WERI-Rb-1 (cell line): ENCODE results near the gene MYO10.
A peak's percentile ranks its signal among the peaks of the same experiment; 100 is the strongest.

Experiments
- DNase-seq: peaks from one replicate; pipeline ENCODE4 v3.0.0-alpha.2; 2020
- H3K27ac ChIP-seq: fragments of 250-450 bp; sonication (Bioruptor Pico); 2 replicates; pipeline ENCODE4 v1.5.1; 2020; ENCODE audit warnings: mild to moderate bottlenecking, moderate library complexity
- H3K27me3 ChIP-seq: fragments of 250-450 bp; sonication (Bioruptor Pico); 2 replicates; pipeline ENCODE4 v1.5.1; 2021; ENCODE audit warnings: mild to moderate bottlenecking, low read depth, moderate library complexity; ENCODE audit not compliant: insufficient read depth, severe bottlenecking
- H3K36me3 ChIP-seq: fragments of 250-450 bp; sonication (Bioruptor Pico); 2 replicates; pipeline ENCODE4 v1.5.1; 2020; ENCODE audit warnings: mild to moderate bottlenecking, moderate library complexity
- H3K4me3 ChIP-seq: 2 replicates; pipeline ENCODE4 v1.5.1; 2011; ENCODE audit warnings: low read depth, mild to moderate bottlenecking, control low read depth, low read length
- H3K9me3 ChIP-seq: fragments of 250-450 bp; sonication (Bioruptor Pico); 2 replicates; pipeline ENCODE4 v1.5.1; 2021; ENCODE audit warnings: mild to moderate bottlenecking, moderate library complexity; ENCODE audit not compliant: severe bottlenecking
- TF ChIP-seq, protein P1 (sequence below): IDR thresholded peaks from 2 replicates; pipeline ENCODE4 v1.5.1; 2011; ENCODE audit warnings: low read depth, mild to moderate bottlenecking, control low read depth, inconsistent platforms, low read length

Gene MYO10

GRCh38 chr5:16896767-16897166 lies 39.3 kb downstream of the MYO10 start:
- no peak overlapping the region for H3K4me3 ChIP-seq
- H3K27me3 ChIP-seq = no peaks in the 10 kb centered on the region

GRCh38 chr5:16894236-16895057 lies 41.6 kb downstream of the MYO10 start:
- H3K27ac ChIP-seq = peak overlapping the region; percentile 5; the same call in 1 of the 2 replicates
- no peak overlapping the region for H3K4me3 ChIP-seq
- TF ChIP-seq, protein P1, sequence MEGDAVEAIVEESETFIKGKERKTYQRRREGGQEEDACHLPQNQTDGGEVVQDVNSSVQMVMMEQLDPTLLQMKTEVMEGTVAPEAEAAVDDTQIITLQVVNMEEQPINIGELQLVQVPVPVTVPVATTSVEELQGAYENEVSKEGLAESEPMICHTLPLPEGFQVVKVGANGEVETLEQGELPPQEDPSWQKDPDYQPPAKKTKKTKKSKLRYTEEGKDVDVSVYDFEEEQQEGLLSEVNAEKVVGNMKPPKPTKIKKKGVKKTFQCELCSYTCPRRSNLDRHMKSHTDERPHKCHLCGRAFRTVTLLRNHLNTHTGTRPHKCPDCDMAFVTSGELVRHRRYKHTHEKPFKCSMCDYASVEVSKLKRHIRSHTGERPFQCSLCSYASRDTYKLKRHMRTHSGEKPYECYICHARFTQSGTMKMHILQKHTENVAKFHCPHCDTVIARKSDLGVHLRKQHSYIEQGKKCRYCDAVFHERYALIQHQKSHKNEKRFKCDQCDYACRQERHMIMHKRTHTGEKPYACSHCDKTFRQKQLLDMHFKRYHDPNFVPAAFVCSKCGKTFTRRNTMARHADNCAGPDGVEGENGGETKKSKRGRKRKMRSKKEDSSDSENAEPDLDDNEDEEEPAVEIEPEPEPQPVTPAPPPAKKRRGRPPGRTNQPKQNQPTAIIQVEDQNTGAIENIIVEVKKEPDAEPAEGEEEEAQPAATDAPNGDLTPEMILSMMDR = no peak

More at GRCh38 chr5:16896767-16897166, 39.3 kb downstream of the MYO10 start:
- Histone ChIP-seq H3K36me3 (no peaks in the 10 kb centered on the region), H3K27ac (no peak overlapping the region), H3K9me3 (no peaks in the 10 kb centered on the region)
- no peak for DNase-seq
- TF ChIP-seq, protein P1 = no peak

DNA sequence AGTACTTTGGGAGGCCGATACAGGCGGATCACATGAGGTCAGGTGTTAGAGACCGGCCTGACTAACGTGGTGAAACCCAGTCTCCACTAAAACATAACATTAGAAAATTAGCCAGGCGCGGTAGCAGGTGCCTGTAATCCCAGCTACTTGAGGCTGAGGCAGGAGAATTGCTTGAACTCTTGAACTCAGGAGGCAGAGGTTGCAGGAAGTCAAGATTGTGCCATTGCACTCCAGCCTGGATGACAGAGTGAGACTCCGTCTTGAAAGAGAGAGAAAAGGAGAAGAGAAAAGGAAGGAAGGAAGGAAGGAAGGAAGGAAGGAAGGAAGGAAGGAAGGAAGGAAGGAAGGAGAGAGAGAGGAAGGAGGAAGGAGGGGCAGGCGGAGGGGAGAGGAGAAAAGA lies 45.1 kb downstream of the MYO10 start:
- TF ChIP-seq, protein P1 = no peak
- no peak for DNase-seq
- H3K27me3 ChIP-seq = no peaks in the 10 kb centered on the region
- H3K9me3 ChIP-seq = peaks cover 2% of the 10 kb centered on the region
- H3K27ac ChIP-seq = no peak overlapping the region
- no peaks in the 10 kb centered on the region for H3K36me3 ChIP-seq
- no peak overlapping the region for H3K4me3 ChIP-seq

More at GRCh38 chr5:16894236-16895057, 41.6 kb downstream of the MYO10 start:
- H3K27me3 ChIP-seq = no peaks in the 10 kb centered on the region
- no peaks in the 10 kb centered on the region for H3K36me3 ChIP-seq
- no peaks in the 10 kb centered on the region for H3K9me3 ChIP-seq
- peak; percentile 62 for DNase-seq

DNA sequence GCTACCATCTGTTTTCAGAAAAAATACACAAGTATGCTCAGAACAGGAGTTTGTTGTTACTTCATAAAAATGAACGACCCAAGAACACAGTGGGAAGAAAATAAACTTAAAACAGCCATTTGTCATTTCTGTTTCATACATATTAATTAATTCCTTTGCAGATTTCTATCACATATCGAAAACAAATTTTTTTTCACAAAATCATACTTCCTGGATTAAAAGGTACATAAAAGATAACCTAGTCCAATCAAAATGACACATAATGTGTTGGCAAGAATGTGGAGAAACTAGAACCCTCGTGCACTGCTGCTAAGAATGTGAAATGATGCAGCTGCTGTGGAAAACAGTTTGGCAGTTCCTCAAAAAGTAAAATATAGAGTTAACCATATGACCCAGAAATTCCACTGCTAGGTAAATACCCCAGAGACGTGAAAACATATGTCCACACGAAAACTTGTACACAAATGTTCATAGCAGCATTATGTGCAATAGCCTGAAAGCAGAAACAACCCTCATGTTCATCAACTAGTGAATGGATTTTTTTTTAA lies 46.0 kb downstream of the MYO10 start:
- Histone ChIP-seq H3K27me3 (no peaks in the 10 kb centered on the region), H3K9me3 (peaks cover 2% of the 10 kb centered on the region), H3K27ac (no peak overlapping the region), H3K36me3 (no peaks in the 10 kb centered on the region), H3K4me3 (no peak overlapping the region)
- TF ChIP-seq, protein P1 = no peak
- DNase-seq = no peak

DNA sequence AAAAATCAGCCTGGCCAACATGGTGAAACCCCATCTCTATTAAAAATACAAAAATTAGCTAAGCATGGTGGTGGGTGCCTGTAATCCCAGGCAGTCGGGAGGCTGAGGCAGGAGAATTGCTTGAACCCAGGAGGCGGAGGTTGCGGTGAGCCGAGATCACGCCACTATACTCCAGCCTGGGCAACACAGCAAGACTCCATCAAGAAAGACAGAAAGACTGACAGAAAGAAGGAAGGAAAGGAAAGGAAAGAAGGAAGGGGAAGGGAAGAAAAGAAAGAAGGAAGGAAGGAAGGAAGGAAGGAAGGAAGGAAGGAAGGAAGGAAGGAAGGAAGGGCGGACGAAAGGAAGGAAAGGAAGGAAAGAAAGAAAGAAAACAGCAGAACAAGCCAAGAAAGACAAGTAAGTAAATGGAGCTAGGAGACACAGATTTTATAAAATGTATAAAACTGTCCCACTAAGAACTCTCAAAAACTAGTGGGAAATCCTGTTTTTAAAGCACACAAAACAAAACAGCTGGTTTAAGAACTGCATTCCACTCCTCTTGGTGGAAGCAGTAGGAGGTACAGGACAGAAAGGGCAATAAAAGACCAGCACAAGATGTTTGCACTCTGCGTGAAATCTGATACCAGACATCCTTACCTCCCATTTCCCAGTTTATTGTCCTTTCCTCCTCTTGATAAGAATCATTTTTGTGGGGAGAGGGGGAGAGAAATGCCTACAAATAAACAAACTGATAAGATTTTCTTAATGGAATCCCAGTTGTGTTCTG lies 46.7 kb downstream of the MYO10 start:
- Histone ChIP-seq H3K36me3 (no peaks in the 10 kb centered on the region), H3K9me3 (peaks cover 2% of the 10 kb centered on the region), H3K4me3 (no peak overlapping the region), H3K27me3 (no peaks in the 10 kb centered on the region), H3K27ac (no peak overlapping the region)
- TF ChIP-seq, protein P1 = no peak
- no peak for DNase-seq
